GM18517 (cell line): Measurements from ENCODE around the gene TRAM1L1.

ENCODE experiments used
- ATAC-seq: cut with Tn5 transposase; IDR thresholded peaks from one replicate; pipeline ENCODE4 v1.9.1; 2021; ENCODE audit warnings: mild to moderate bottlenecking, moderate library complexity; ENCODE audit not compliant: unreplicated experiment

Gene TRAM1L1

GRCh38 chr4:117084866-117085701, at the start of gene TRAM1L1:
TRAM1L1 (minus strand) TSS chr4:117085576; CDS start chr4:117085393, 183 bp downstream.
- ATAC-seq: peak; percentile 56

GRCh38 chr4:117134386-117134785, 49.0 kb upstream of the TRAM1L1 start:
- ATAC-seq: no peak

GRCh38 chr4:117096886-117097285, 11.5 kb upstream of the TRAM1L1 start:
- ATAC-seq: no peak

GRCh38 chr4:117096462-117096861, 11.1 kb upstream of the TRAM1L1 start:
- no peak for ATAC-seq

GRCh38 chr4:117093571-117093970, 8.2 kb upstream of the TRAM1L1 start:
- ATAC-seq: no peak

GRCh38 chr4:117077760-117078159, 7.6 kb downstream of the TRAM1L1 start:
- ATAC-seq: no peak

GRCh38 chr4:117068120-117068519, 17.3 kb downstream of the TRAM1L1 start:
- ATAC-seq: no peak

- no peak for ATAC-seq
Measured at GRCh38 chr4:117063961-117064696, 21.2 kb downstream of the TRAM1L1 start.

GRCh38 chr4:117042962-117043361, 42.4 kb downstream of the TRAM1L1 start:
- ATAC-seq: no peak
